SK-N-SH treated with all-trans-retinoic acid at 6 μM for 48 hours (cell line): ENCODE measurements around the gene ZHX3.

Source experiments
- ATAC-seq: fragments of 200-7000 bp; cut with Tn5 transposase; 3 replicates; pipeline ENCODE4 v1.9.1; 2020; ENCODE audit warnings: mild to moderate bottlenecking, moderate library complexity
- ARNTL ChIP-seq: fragments of 450-650 bp; formaldehyde crosslinking; IDR thresholded peaks from 2 replicates; pipeline ENCODE4 v1.5.0; 2020; ENCODE audit warnings: low read depth, mild to moderate bottlenecking, moderate library complexity, borderline replicate concordance
- BACH2 ChIP-seq: fragments of 250-450 bp; sonication (Bioruptor Pico); IDR thresholded peaks from 2 replicates; pipeline ENCODE4 v1.9.0; 2021; ENCODE audit warnings: mild to moderate bottlenecking, borderline replicate concordance
- CREB5 ChIP-seq: fragments of 250-450 bp; sonication (Bioruptor Pico); IDR thresholded peaks from 2 replicates; pipeline ENCODE4 v1.5.1; 2020; ENCODE audit warnings: low read depth, mild to moderate bottlenecking, moderate library complexity
- CSDC2 ChIP-seq: fragments of 250-450 bp; sonication (Bioruptor Pico); IDR thresholded peaks from 2 replicates; pipeline ENCODE4 v1.5.0; 2020; ENCODE audit warnings: mild to moderate bottlenecking, moderate library complexity
- CSRNP3 ChIP-seq: fragments of 250-450 bp; sonication (Bioruptor Pico); IDR thresholded peaks from 2 replicates; pipeline ENCODE4 v1.5.1; 2021; ENCODE audit warnings: mild to moderate bottlenecking, moderate library complexity
- ESRRG ChIP-seq: fragments of 250-450 bp; sonication (Bioruptor Pico); IDR thresholded peaks from 2 replicates; pipeline ENCODE4 v1.6.1; 2021; ENCODE audit warnings: mild to moderate bottlenecking
- ISL1 ChIP-seq: fragments of 250-450 bp; sonication (Bioruptor Pico); IDR thresholded peaks from 2 replicates; pipeline ENCODE4 v2.1.2; 2022; ENCODE audit warnings: mild to moderate bottlenecking, moderate library complexity
- OSR1 ChIP-seq: fragments of 250-450 bp; sonication (Bioruptor Pico); IDR thresholded peaks from 2 replicates; pipeline ENCODE4 v1.8.0; 2022; ENCODE audit warnings: moderate library complexity, mild to moderate bottlenecking, inconsistent platforms
- PATZ1 ChIP-seq: fragments of 250-450 bp; sonication (Bioruptor Pico); IDR thresholded peaks from 2 replicates; pipeline ENCODE4 v1.8.0; 2020; ENCODE audit warnings: mild to moderate bottlenecking, moderate library complexity, borderline replicate concordance
- POU6F1 ChIP-seq: fragments of 250-450 bp; sonication (Bioruptor Pico); IDR thresholded peaks from 2 replicates; pipeline ENCODE4 v1.8.0; 2021; ENCODE audit warnings: low read depth, mild to moderate bottlenecking, moderate library complexity, borderline replicate concordance
- PPARA ChIP-seq: fragments of 250-450 bp; sonication (Bioruptor Pico); IDR thresholded peaks from 2 replicates; pipeline ENCODE4 v1.5.0; 2020; ENCODE audit warnings: mild to moderate bottlenecking, borderline replicate concordance
- RARB ChIP-seq: fragments of 250-450 bp; sonication (Bioruptor Pico); IDR thresholded peaks from 2 replicates; pipeline ENCODE4 v1.8.0; 2021; ENCODE audit warnings: mild to moderate bottlenecking, moderate library complexity
- SNAI2 ChIP-seq: fragments of 250-450 bp; sonication (Bioruptor Pico); IDR thresholded peaks from 2 replicates; pipeline ENCODE4 v1.5.0; 2020; ENCODE audit warnings: mild to moderate bottlenecking, moderate library complexity
- TCF4 ChIP-seq: fragments of 250-450 bp; sonication (Bioruptor Pico); IDR thresholded peaks from 2 replicates; pipeline ENCODE4 v1.8.0; 2021; ENCODE audit warnings: mild to moderate bottlenecking, moderate library complexity, borderline replicate concordance
- TOX ChIP-seq: fragments of 250-450 bp; sonication (Bioruptor Pico); IDR thresholded peaks from 2 replicates; pipeline ENCODE4 v1.8.0; 2021; ENCODE audit warnings: mild to moderate bottlenecking, moderate library complexity, borderline replicate concordance
- TSHZ2 ChIP-seq: fragments of 250-450 bp; sonication (Bioruptor Pico); IDR thresholded peaks from 2 replicates; pipeline ENCODE4 v1.5.0; 2020; ENCODE audit warnings: mild to moderate bottlenecking, moderate library complexity
- ZC3H10 ChIP-seq: fragments of 250-450 bp; sonication (Bioruptor Pico); IDR thresholded peaks from 2 replicates; pipeline ENCODE4 v1.5.1; 2021; ENCODE audit warnings: mild to moderate bottlenecking, moderate library complexity
- ZFP3 ChIP-seq: fragments of 250-450 bp; sonication (Bioruptor Pico); IDR thresholded peaks from 2 replicates; pipeline ENCODE4 v1.5.0; 2020; ENCODE audit warnings: mild to moderate bottlenecking, moderate library complexity
- ZNF70 ChIP-seq: fragments of 450-650 bp; formaldehyde crosslinking; IDR thresholded peaks from 2 replicates; pipeline ENCODE4 v1.5.0; 2020; ENCODE audit warnings: mild to moderate bottlenecking, moderate library complexity
- ZNF8 ChIP-seq: fragments of 450-650 bp; formaldehyde crosslinking; IDR thresholded peaks from 2 replicates; pipeline ENCODE4 v1.5.0; 2020; ENCODE audit warnings: mild to moderate bottlenecking, moderate library complexity

Gene ZHX3

GRCh38 chr20:41268402-41268801 is 49.1 kb downstream of the ZHX3 start:
- ATAC-seq: no peak
- TF ChIP-seq TCF4 (CRISPR knock-in tag): no peak
- no peak for TF ChIP-seq TSHZ2 (CRISPR knock-in tag)
- TF ChIP-seq POU6F1 (CRISPR knock-in tag): no peak

GRCh38 chr20:41265938-41266337 is 51.6 kb downstream of the ZHX3 start:
- ATAC-seq: no peak
- TF ChIP-seq CREB5 (CRISPR knock-in tag) (no peak), PATZ1 (CRISPR knock-in tag) (no peak), ZNF70 (CRISPR knock-in tag) (no peak), ESRRG (CRISPR knock-in tag) (no peak), ZC3H10 (CRISPR knock-in tag) (no peak), ISL1 (CRISPR knock-in tag) (no peak), PPARA (CRISPR knock-in tag) (no peak), OSR1 (CRISPR knock-in tag) (no peak), CSDC2 (no peak), ZFP3 (no peak)

GRCh38 chr20:41264819-41265218 is 52.7 kb downstream of the ZHX3 start:
- no peak for TF ChIP-seq ZFP3
- no peak for TF ChIP-seq OSR1 (CRISPR knock-in tag)
- TF ChIP-seq POU6F1 (CRISPR knock-in tag): no peak
- TF ChIP-seq ZNF70 (CRISPR knock-in tag): no peak
- no peak for TF ChIP-seq ARNTL
- no peak for TF ChIP-seq ISL1 (CRISPR knock-in tag)
- TF ChIP-seq CSDC2: no peak
- no peak for TF ChIP-seq TSHZ2 (CRISPR knock-in tag)
- TF ChIP-seq TOX (CRISPR knock-in tag): no peak
- no peak for TF ChIP-seq SNAI2
- no peak for TF ChIP-seq PPARA (CRISPR knock-in tag)
- TF ChIP-seq BACH2: no peak
- TF ChIP-seq ZNF8: no peak
- no peak for TF ChIP-seq RARB (CRISPR knock-in tag)
- no peak for TF ChIP-seq CSRNP3 (CRISPR knock-in tag)
- no peak for TF ChIP-seq ESRRG (CRISPR knock-in tag)
- no peak for TF ChIP-seq ZC3H10 (CRISPR knock-in tag)
- no peak for TF ChIP-seq TCF4 (CRISPR knock-in tag)
- ATAC-seq: no peak
